Skeletal muscle tissue (tissue), 5 donors: ENCODE data around the gene PBX1. TPM values are rescaled to one million over a fixed set of nuclear protein-coding genes. Genes with fewer than 3 reads are reported as not detected.

ENCODE experiments used
- H3K27ac ChIP-seq: one replicate; pipeline ENCODE4 v1.7.0; 2013; ENCODE audit warnings: mild to moderate bottlenecking, low read depth, low read length, inconsistent platforms
- H3K27me3 ChIP-seq, 3 donors: one replicate each; pipeline ENCODE4 v1.7.0; 2013; ENCODE audit warnings: low read length in 3 of 3; ENCODE audit not compliant: control insufficient read depth in 3 of 3, insufficient read depth in 3 of 3
- H3K36me3 ChIP-seq, 3 donors: one replicate each; pipeline ENCODE4 v1.7.0; 2013; ENCODE audit warnings: low read length in 3 of 3; ENCODE audit not compliant: control insufficient read depth in 3 of 3, insufficient read depth in 3 of 3
- H3K4me1 ChIP-seq, 3 donors: one replicate each; pipeline ENCODE4 v1.7.0; 2013; ENCODE audit warnings: low read length in 3 of 3, mild to moderate bottlenecking in 3 of 3; ENCODE audit not compliant: control insufficient read depth in 3 of 3, insufficient read depth in 3 of 3
- H3K4me3 ChIP-seq, 3 donors: one replicate each; pipeline ENCODE4 v1.7.0; 2013; ENCODE audit warnings: low read length in 3 of 3
- H3K9ac ChIP-seq, 3 donors: one replicate each; pipeline ENCODE4 v1.7.0; 2013; ENCODE audit warnings: low read length in 3 of 3, mild to moderate bottlenecking in 3 of 3, moderate library complexity in 2 of 3, low read depth in 1 of 3
- H3K9me3 ChIP-seq, 3 donors: one replicate each; pipeline ENCODE4 v1.7.0; 2013; ENCODE audit warnings: low read length in 3 of 3; ENCODE audit not compliant: control insufficient read depth in 3 of 3
- small RNA-seq: library from RNA; depleted of rRNA; stranded (forward); fragments of <200 nt; gene quantifications from one replicate; pipeline ENCODE3, GENCODE V24; 2014
- total RNA-seq: library from RNA; depleted of rRNA; stranded (reverse); fragments of >200 nt; gene quantifications from one replicate; pipeline ENCODE4 v1.2.3, GENCODE V29; 2014
- donor health status: Osteomylitis.

PBX1 gene
- total RNA-seq, 1 donor from 2014 or later: 53.2 TPM

GRCh38 chr1:164891615-164892014, 332.6 kb downstream of the PBX1 start:
- H3K27ac ChIP-seq: no peak overlapping the region
- H3K9me3 ChIP-seq: no peaks in the 10 kb centered on the region
- H3K4me3 ChIP-seq: no peak overlapping the region
- H3K27me3 ChIP-seq: no peaks in the 10 kb centered on the region
- H3K4me1 ChIP-seq: no peaks in the 10 kb centered on the region
- no peaks in the 10 kb centered on the region for H3K36me3 ChIP-seq
- H3K9ac ChIP-seq: no peak overlapping the region

GRCh38 chr1:164895026-164895912, 336.3 kb downstream of the PBX1 start:
- no peak overlapping the region for H3K27ac ChIP-seq
- no peaks in the 10 kb centered on the region for H3K4me1 ChIP-seq
- H3K36me3 ChIP-seq: no peaks in the 10 kb centered on the region
- no peak overlapping the region for H3K9ac ChIP-seq
- no peaks in the 10 kb centered on the region for H3K9me3 ChIP-seq
- H3K4me3 ChIP-seq: no peak overlapping the region
- H3K27me3 ChIP-seq: no peaks in the 10 kb centered on the region

GRCh38 chr1:164901031-164901430, 342.0 kb downstream of the PBX1 start:
- H3K27me3 ChIP-seq: no peaks in the 10 kb centered on the region
- H3K4me1 ChIP-seq: no peaks in the 10 kb centered on the region
- H3K36me3 ChIP-seq: no peaks in the 10 kb centered on the region
- no peak overlapping the region for H3K4me3 ChIP-seq
- no peak overlapping the region for H3K27ac ChIP-seq
- H3K9me3 ChIP-seq: no peaks in the 10 kb centered on the region
- no peak overlapping the region for H3K9ac ChIP-seq

Small RNA genes within 50 kb of the gene (small RNA-seq; reads per million reads assigned to genes)
- not detected for gene RF00017
- not detected for gene RF00019
- gene RNU6-171P: not detected
